IPS-18a (cell line): ENCODE data around the gene BCL2.
"Not testable (repeated sequence)": the region's sequence is repeated elsewhere in the genome, so short reads cannot be mapped to it uniquely, and the experiment has no call there.

Experiments used
- H3K27ac ChIP-seq: one replicate; pipeline ENCODE4 v1.5.1; 2013; ENCODE audit warnings: low read length
- H3K27me3 ChIP-seq: one replicate; pipeline ENCODE4 v1.6.1; 2013; ENCODE audit warnings: mild to moderate bottlenecking, low read length; ENCODE audit not compliant: control insufficient read depth, insufficient read depth
- H3K36me3 ChIP-seq: one replicate; pipeline ENCODE4 v1.6.1; 2013; ENCODE audit warnings: low read depth, low read length; ENCODE audit not compliant: control insufficient read depth
- H3K4me1 ChIP-seq: one replicate; pipeline ENCODE4 v1.6.1; 2013; ENCODE audit warnings: low read depth, low read length; ENCODE audit not compliant: control insufficient read depth
- H3K4me3 ChIP-seq: one replicate; pipeline ENCODE4 v1.5.1; 2013; ENCODE audit warnings: low read length
- H3K9ac ChIP-seq: one replicate; pipeline ENCODE4 v1.6.1; 2013; ENCODE audit warnings: mild to moderate bottlenecking, low read length, moderate library complexity
- H3K9me3 ChIP-seq: one replicate; pipeline ENCODE4 v1.6.1; 2013; ENCODE audit warnings: low read depth, low read length; ENCODE audit not compliant: control insufficient read depth

The BCL2 gene

DNA sequence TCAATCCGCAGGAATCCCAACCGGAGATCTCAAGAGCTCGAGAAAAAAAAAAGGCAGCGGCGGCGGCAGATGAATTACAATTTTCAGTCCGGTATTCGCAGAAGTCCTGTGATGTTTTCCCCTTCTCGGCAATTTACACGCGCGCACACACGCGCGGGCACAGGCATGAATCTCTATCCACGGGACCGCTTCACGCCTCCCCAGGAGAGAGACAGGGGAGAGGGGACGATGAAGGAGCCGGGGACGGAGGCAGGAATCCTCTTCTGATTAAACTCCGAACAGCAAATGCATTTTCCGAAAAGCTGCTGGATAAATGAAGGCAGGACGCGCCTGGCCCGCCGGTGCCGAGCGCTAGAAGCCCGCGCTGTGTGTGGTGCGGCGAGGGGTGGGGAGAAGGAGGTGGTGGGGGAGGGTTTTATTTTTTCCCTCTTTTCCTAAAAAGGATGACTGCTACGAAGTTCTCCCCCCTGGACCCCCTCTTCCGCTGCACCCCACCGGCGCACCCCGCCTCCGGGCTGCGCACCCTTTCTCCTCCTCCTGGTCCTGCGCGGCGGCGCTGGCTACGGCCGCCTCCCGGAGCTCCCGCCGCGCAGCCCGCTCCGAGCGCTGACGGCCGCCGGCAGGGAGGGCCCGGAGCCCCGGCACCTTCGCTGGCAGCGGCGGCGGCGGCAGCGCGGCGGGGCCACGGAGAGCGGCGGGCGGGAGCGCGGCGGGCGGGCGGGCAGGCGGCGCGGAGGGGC is at the start of gene BCL2:
BCL2 (minus strand) TSS at position 387 of the 740 bp plus-strand sequence.
- H3K4me1 ChIP-seq, result peaks cover 16% of the 10 kb centered on the region
- H3K36me3 ChIP-seq, result no peaks in the 10 kb centered on the region
- no peak within 1 kb of the TSS for H3K27ac ChIP-seq

DNA sequence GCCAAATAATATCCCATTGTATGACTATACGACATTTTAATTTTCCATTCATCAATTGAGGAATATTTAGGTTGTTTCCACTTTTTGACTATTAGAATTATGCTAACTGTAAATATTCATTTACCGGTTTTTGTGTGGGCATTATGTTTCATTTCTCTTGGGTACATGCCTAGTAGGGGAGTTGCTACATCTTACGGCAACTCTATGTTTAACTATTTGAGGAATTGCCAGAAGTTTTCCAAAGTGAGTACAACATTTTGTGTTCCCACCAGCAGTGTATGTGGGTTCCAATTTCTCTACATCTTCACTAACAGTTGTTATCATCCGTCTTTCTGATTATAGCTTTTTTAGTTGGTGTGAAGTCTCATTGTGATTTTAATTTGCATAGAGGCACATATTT is 49.0 kb upstream of the BCL2 start:
- Histone ChIP-seq H3K4me1 (peaks cover 5% of the 10 kb centered on the region), H3K9me3 (peaks cover 5% of the 10 kb centered on the region), H3K36me3 (no peaks in the 10 kb centered on the region), H3K27ac (no peak overlapping the region), H3K9ac (no peak overlapping the region), H3K4me3 (peak overlapping the region; percentile 80), H3K27me3 (no peaks in the 10 kb centered on the region)

More for the DNA sequence above, at the start of gene BCL2:
- Histone ChIP-seq H3K4me3 (peak within 1 kb of the TSS; percentile 85), H3K9me3 (no peaks in the 10 kb centered on the region), H3K9ac (peak within 1 kb of the TSS; percentile 68), H3K27me3 (peaks cover 45% of the 10 kb centered on the region)

DNA sequence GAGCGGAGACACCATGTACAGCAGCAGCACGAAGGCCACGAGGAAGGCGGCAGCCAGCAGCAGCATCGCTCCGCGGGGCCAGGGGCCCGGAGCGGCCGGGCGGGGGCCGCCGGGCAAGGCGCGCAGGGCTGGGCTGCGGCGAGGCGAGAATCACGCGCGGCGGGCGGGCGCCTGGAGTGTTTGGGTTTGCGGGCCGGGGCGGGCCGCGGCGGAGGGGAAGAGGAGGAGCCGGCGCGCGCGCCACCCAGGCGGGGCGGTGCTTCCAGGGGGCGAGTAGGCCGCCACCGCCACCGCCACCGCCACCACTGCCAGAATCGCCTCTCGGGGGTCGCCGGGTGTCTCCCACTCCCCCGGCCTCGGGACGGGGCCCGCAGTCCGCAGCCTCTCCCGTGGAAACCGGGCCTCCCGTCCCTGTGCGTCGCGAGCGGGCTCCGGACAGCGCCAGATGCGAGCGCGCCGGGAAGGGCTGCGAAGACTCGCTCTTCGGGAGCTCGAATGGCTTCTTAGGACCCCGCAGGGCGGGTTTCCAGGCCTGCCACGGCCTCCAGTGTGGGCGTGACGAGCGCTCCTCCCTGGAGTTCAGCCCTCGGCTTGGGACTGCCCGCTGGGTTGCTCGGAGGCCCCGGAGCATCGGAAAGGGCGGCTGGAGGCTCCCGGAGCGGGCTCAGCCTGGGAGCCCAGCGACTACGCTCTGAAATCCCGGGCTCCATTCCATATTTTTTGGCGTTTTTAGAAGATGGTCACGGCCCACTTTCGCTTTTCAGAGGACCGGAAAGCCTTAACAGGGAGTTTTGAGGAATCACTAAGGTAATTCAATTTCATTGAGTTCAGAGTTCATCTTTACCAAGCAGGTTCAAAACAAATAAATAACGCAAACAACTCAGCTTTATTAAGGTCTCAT is 47.7 kb upstream of the BCL2 start, which contains the start of gene KDSR:
KDSR (minus strand) TSS at position 154 of the 901 bp plus-strand sequence; CDS start at position 66, 88 bp downstream.
- H3K4me3 ChIP-seq, result peak within 1 kb of the TSS; percentile 80
- peaks cover 5% of the 10 kb centered on the region for H3K4me1 ChIP-seq
- peaks cover 5% of the 10 kb centered on the region for H3K9me3 ChIP-seq
- H3K27ac ChIP-seq, result no peak within 1 kb of the TSS
- peaks cover 2% of the 10 kb centered on the region for H3K36me3 ChIP-seq
- no peaks in the 10 kb centered on the region for H3K27me3 ChIP-seq
- H3K9ac ChIP-seq, result peak within 1 kb of the TSS; percentile 61

DNA sequence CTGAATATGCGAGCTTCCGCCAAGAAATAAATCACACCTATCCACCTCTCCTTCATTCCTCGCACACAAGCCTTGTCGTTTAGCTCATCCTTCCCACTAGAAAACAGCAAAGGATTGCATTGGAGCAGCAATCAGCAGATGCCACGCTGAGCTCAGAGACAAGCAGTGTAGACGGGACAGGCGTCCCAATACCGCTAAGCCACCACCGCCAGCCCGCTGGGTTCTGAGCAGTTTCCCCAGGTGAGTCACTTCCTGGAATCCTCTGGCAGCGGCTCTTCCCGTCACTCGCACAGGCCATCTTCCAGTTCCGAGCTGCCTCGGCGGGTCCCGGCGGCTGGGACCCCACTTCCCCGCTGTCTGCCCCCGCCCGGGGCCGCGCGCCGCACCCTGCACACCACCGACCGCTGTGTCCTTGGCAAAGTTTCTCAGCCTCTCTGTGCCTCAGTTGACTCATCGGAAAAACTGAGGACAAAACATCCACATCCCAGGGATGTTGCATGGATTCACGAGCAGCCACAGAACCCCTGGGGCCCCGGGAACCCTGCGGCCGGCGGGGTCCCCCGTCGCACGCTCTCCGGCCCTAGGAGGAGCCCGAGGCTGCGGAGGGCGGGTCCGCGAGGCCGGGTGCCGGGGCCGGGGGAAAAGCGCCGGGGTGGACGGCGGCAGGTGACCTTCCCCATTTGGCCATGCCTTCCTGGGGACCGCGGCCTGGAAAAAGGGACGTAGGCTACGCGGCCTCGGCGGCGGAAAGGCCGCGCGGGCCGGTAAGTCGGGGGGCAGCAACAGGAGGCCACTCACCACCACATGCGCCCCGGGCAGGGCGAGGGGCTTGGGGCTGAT is 46.9 kb upstream of the BCL2 start:
- Histone ChIP-seq H3K36me3 (peaks cover 8% of the 10 kb centered on the region), H3K9me3 (peaks cover 5% of the 10 kb centered on the region), H3K27ac (no peak overlapping the region), H3K4me1 (peaks cover 5% of the 10 kb centered on the region), H3K9ac (peak overlapping the region; percentile 61), H3K4me3 (peak overlapping the region; percentile 80), H3K27me3 (no peaks in the 10 kb centered on the region)

DNA sequence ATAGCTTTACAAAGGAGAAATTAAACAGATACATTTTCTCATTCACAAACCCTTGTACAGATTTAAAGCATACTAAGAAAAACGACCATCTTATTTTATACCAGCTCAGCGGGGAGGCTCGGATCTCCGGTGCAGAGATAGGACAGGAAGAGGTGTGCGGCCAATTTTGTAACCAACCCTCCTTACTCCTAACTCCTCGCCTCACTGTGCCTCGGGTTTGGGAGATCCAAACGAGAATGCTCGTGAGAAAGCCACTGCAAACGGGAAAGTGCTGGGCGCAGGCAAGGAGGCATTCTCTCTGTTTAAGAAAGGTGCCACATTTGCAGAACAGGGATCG is 46.3 kb upstream of the BCL2 start:
- peaks cover 5% of the 10 kb centered on the region for H3K9me3 ChIP-seq
- H3K27me3 ChIP-seq, result no peaks in the 10 kb centered on the region
- H3K27ac ChIP-seq, result no peak overlapping the region
- H3K4me1 ChIP-seq, result peaks cover 5% of the 10 kb centered on the region
- peak overlapping the region; percentile 80 for H3K4me3 ChIP-seq
- H3K9ac ChIP-seq, result peak overlapping the region; percentile 61
- H3K36me3 ChIP-seq, result peaks cover 8% of the 10 kb centered on the region

DNA sequence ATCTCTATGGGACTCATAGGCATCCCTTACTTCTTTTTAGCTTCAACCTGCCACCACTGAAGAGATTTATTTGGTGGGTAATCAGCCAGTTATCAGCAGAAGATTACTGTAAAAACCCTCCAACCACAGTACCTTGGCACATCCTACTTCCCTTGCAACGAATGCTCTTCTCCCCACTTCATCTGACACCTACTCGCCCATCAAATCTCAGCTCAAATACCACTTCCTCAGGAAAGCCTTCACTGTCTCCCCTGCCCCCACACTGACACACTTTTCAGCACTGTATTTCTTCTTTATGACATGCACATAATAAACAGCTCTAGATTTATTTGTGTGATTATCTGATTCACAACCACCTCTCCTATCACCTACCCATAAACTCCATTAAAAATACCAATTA is 44.4 kb upstream of the BCL2 start:
- H3K4me1 ChIP-seq, result peaks cover 5% of the 10 kb centered on the region
- H3K4me3 ChIP-seq, result no peak overlapping the region
- H3K27ac ChIP-seq, result no peak overlapping the region

DNA sequence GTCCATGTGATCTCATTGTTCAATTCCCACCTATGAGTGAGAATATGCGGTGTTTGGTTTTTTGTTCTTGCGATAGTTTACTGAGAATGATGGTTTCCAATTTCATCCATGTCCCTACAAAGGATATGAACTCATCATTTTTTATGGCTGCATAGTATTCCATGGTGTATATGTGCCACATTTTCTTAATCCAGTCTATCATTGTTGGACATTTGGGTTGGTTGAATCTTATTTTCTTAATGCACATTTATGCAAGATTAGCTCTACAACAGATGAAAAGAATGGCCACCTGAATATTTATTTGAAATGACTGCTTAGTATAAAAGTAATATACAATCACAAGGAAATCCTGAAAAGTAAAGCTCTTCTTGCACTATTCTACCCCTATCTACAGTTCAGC is 43.9 kb upstream of the BCL2 start:
- not testable (repeated sequence) for H3K27me3 ChIP-seq, H3K9me3 ChIP-seq, H3K4me3 ChIP-seq, H3K4me1 ChIP-seq, H3K9ac ChIP-seq, H3K27ac ChIP-seq
- peaks cover 20% of the 10 kb centered on the region for H3K36me3 ChIP-seq

More for the DNA sequence above, 44.4 kb upstream of the BCL2 start:
- H3K36me3 ChIP-seq, result peaks cover 20% of the 10 kb centered on the region
- no peak overlapping the region for H3K9ac ChIP-seq
- no peaks in the 10 kb centered on the region for H3K27me3 ChIP-seq
- H3K9me3 ChIP-seq, result no peaks in the 10 kb centered on the region

DNA sequence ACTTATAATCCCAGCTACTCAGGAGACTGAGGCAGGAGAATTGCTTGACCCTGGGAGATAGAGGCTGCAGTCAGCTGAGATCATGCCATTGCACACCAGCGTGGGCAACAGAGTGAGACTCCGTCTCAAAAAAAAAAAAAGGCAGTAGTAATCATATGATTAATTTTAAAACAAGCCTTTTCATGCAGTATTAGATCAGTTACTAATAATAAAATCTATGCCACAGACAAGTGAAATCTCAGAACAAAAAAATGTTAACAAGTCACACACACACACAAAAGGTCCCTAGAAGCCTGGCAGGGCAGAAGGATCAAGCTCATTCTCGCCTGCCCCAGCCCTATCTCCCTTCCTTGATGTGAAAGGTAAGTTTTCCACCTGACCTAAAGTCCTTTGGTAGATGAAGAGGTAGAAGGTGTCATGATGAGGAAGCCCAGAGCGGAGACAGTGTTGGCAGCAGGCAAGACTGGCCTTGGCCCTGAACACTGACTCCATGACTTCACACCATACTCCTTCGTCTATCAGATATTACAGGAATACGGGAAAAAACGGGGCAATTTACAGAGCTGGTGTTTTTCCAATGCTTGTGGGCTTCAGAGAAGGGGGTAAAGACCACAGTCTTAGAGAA is 36.8 kb upstream of the BCL2 start:
- no peaks in the 10 kb centered on the region for H3K9me3 ChIP-seq
- peaks cover 46% of the 10 kb centered on the region for H3K36me3 ChIP-seq
- no peak overlapping the region for H3K4me3 ChIP-seq
- H3K9ac ChIP-seq, result no peak overlapping the region
- H3K27me3 ChIP-seq, result no peaks in the 10 kb centered on the region
- H3K4me1 ChIP-seq, result no peaks in the 10 kb centered on the region
- no peak overlapping the region for H3K27ac ChIP-seq

DNA sequence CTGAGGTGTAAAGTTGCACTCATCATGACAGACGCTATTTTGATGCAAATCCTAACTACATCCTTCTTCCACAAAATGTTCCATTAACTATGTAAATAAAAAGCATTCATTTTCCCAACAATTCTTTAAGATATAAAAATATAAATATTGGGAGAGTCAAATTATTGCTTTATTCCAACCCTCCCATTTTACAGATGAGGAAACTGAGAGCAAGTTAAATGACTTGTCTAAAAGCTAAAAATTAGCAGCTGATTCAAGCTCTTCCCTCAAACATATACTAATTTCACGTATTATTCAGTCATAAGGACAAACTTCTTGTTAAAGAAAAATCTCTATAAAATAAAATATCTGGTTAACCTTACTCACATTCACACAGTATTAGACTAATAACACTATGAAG is 30.7 kb upstream of the BCL2 start:
- no peak overlapping the region for H3K4me3 ChIP-seq
- H3K4me1 ChIP-seq, result no peaks in the 10 kb centered on the region
- no peaks in the 10 kb centered on the region for H3K9me3 ChIP-seq
- H3K9ac ChIP-seq, result no peak overlapping the region
- no peaks in the 10 kb centered on the region for H3K27me3 ChIP-seq
- H3K36me3 ChIP-seq, result peaks cover 55% of the 10 kb centered on the region
- H3K27ac ChIP-seq, result no peak overlapping the region

DNA sequence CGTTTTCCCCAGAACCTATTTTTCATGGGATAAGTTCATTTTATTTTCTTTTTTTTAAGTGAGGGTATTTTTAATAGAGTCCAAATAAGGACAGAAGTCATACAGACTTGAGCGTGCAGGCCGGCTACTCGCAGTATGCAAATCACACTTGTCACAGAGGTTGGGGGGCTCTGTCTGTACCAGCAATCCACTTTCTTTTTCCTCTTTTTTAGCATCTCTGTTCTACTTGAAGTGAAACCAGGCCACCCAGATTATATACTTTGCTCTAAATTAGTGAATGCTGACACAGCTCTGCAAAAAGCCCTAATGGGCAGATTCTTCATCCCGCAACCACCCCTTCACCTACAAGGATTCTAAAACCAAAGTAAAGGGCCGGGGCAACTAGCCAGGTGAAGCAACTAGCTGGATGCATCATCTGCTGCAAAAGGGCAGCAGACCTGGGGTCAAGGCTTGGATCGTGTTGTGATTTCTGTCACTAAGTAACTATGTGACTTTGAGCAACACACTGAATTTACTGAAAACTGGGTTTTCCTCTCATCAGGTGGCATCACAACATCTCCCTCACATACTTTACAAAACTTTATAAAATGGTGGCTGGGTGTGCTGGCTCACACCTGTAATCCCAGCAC is 29.1 kb upstream of the BCL2 start:
- Histone ChIP-seq H3K36me3 (peaks cover 48% of the 10 kb centered on the region), H3K4me1 (no peaks in the 10 kb centered on the region), H3K27ac (no peak overlapping the region), H3K27me3 (no peaks in the 10 kb centered on the region), H3K4me3 (no peak overlapping the region), H3K9ac (no peak overlapping the region), H3K9me3 (no peaks in the 10 kb centered on the region)
